Neural cell (in vitro differentiated cells): ENCODE results near the gene DGKD. TPM values are rescaled to one million over a fixed set of nuclear protein-coding genes. Genes with fewer than 3 reads are reported as not detected.

Experiments used
- H2AFZ ChIP-seq: fragments of 200-600, 300-800 bp; sonication (generic), shearing (Covaris generic); 2 replicates; pipeline ENCODE4 v1.6.0; 2014; ENCODE audit warnings: low read depth, mild to moderate bottlenecking, antibody characterized with exemption, low read length, moderate library complexity
- H3F3A ChIP-seq: fragments of 200-600 bp; shearing (Covaris generic); 2 replicates; pipeline ENCODE4 v1.6.1; 2016; ENCODE audit warnings: mild to moderate bottlenecking, moderate library complexity, mixed read lengths, antibody characterized with exemption, low read length; ENCODE audit not compliant: insufficient read depth, poor library complexity, severe bottlenecking
- H3K27ac ChIP-seq: fragments of 200-600, 300-800 bp; sonication (generic), shearing (Covaris generic); 2 replicates; pipeline ENCODE4 v1.5.1; 2014; ENCODE audit warnings: mild to moderate bottlenecking, low read length, moderate library complexity
- H3K27me3 ChIP-seq: fragments of 300-800, 200-600 bp; sonication (generic), shearing (Covaris generic); 2 replicates; pipeline ENCODE4 v1.6.0; 2014; ENCODE audit warnings: mild to moderate bottlenecking, low read depth, low read length, moderate library complexity; ENCODE audit not compliant: insufficient read depth
- H3K36me3 ChIP-seq: fragments of 300-800, 200-600 bp; sonication (generic), shearing (Covaris generic); 2 replicates; pipeline ENCODE4 v1.5.1; 2014; ENCODE audit warnings: mild to moderate bottlenecking, antibody characterized with exemption, low read length, moderate library complexity; ENCODE audit not compliant: insufficient read depth
- H3K4me2 ChIP-seq: fragments of 300-800, 200-600 bp; sonication (generic), shearing (Covaris generic); 2 replicates; pipeline ENCODE4 v1.6.0; 2014; ENCODE audit warnings: mild to moderate bottlenecking, low read length
- H3K4me3 ChIP-seq: fragments of 300-800, 200-600 bp; sonication (generic), shearing (Covaris generic); 2 replicates; pipeline ENCODE4 v1.5.1; 2014; ENCODE audit warnings: mild to moderate bottlenecking, low read length, moderate library complexity
- H3K79me2 ChIP-seq: fragments of 200-600 bp; shearing (Covaris generic); replicated peaks from 2 replicates; pipeline ENCODE4 v1.6.0; 2014; ENCODE audit warnings: mild to moderate bottlenecking, low read length, moderate library complexity; ENCODE audit not compliant: insufficient read depth
- H3K9ac ChIP-seq: fragments of 300-800, 200-600 bp; sonication (generic), shearing (Covaris generic); 2 replicates; pipeline ENCODE4 v1.6.1; 2016; ENCODE audit warnings: mild to moderate bottlenecking, low read length, mixed read lengths
- H3K9me2 ChIP-seq: fragments of 200-600 bp; shearing (Covaris generic); 2 replicates; pipeline ENCODE4 v1.6.1; 2016; ENCODE audit warnings: mild to moderate bottlenecking, low read length, mixed read lengths; ENCODE audit not compliant: insufficient read depth
- H3K9me3 ChIP-seq: fragments of 200-600, 300-800 bp; sonication (generic), shearing (Covaris generic); 2 replicates; pipeline ENCODE4 v1.6.1; 2016; ENCODE audit warnings: mild to moderate bottlenecking, mixed run types, low read length, moderate library complexity, mixed read lengths
- H4K20me1 ChIP-seq: fragments of 200-600 bp; shearing (Covaris generic); 2 replicates; pipeline ENCODE4 v1.6.1; 2016; ENCODE audit warnings: mild to moderate bottlenecking, mixed run types; ENCODE audit not compliant: insufficient read depth
- CTCF ChIP-seq: fragments of 450-650 bp; IDR thresholded peaks from 2 replicates; pipeline ENCODE4 v1.5.1; 2014; ENCODE audit warnings: antibody characterized with exemption, mild to moderate bottlenecking, moderate library complexity; ENCODE audit not compliant: poor library complexity, severe bottlenecking
- EP300 ChIP-seq: fragments of 450-650 bp; conservative IDR thresholded peaks from 2 replicates; pipeline ENCODE4 v1.6.1; 2014; ENCODE audit warnings: antibody characterized with exemption, mild to moderate bottlenecking, moderate library complexity; ENCODE audit not compliant: poor library complexity, severe bottlenecking
- EZH2 ChIP-seq: fragments of 200-600, 300-800 bp; shearing (Covaris generic), sonication (generic); IDR thresholded peaks from 2 replicates; pipeline ENCODE4 v1.6.1; 2014; ENCODE audit warnings: antibody characterized with exemption, low read length, borderline replicate concordance, mild to moderate bottlenecking; ENCODE audit not compliant: insufficient read depth, poor library complexity, severe bottlenecking
- MXI1 ChIP-seq: fragments of 450-650 bp; conservative IDR thresholded peaks from 2 replicates; pipeline ENCODE4 v1.6.1; 2014; ENCODE audit warnings: antibody characterized with exemption, mild to moderate bottlenecking; ENCODE audit not compliant: poor library complexity, severe bottlenecking
- POLR2AphosphoS5 ChIP-seq: IDR thresholded peaks from 2 replicates; pipeline ENCODE4 v1.6.1; 2012
- RAD21 ChIP-seq: fragments of 450-650 bp; conservative IDR thresholded peaks from 2 replicates; pipeline ENCODE4 v1.6.1; 2014; ENCODE audit warnings: antibody characterized with exemption, mild to moderate bottlenecking, moderate library complexity
- SMC3 ChIP-seq: fragments of 450-650 bp; conservative IDR thresholded peaks from 2 replicates; pipeline ENCODE4 v1.6.1; 2014; ENCODE audit warnings: antibody characterized with exemption, mild to moderate bottlenecking, moderate library complexity; ENCODE audit not compliant: poor library complexity
- TAF1 ChIP-seq: IDR thresholded peaks from 2 replicates; pipeline ENCODE4 v1.6.1; 2012; ENCODE audit warnings: low read depth
- polyA plus RNA-seq: library from polyadenylated mRNA; depleted of rRNA; stranded (reverse); fragments of >200 nt; gene quantifications from 2 replicates; pipeline ENCODE4 v1.2.3, GENCODE V29; 2014
- TF ChIP-seq, protein P1 (sequence below): IDR thresholded peaks from 2 replicates; pipeline ENCODE4 v1.6.1; 2012; ENCODE audit warnings: borderline replicate concordance

Gene DGKD
- polyA plus RNA-seq, 1 donor from 2014 or later = 36.4 TPM

GRCh38 chr2:233453916-233454315 is 99.6 kb downstream of the DGKD start:
- no peaks in the 10 kb centered on the region for H3K9me3 ChIP-seq
- H3K36me3 ChIP-seq = no peaks in the 10 kb centered on the region
- TF ChIP-seq EZH2 = no peak
- no peak for TF ChIP-seq RAD21
- TF ChIP-seq, protein P1, sequence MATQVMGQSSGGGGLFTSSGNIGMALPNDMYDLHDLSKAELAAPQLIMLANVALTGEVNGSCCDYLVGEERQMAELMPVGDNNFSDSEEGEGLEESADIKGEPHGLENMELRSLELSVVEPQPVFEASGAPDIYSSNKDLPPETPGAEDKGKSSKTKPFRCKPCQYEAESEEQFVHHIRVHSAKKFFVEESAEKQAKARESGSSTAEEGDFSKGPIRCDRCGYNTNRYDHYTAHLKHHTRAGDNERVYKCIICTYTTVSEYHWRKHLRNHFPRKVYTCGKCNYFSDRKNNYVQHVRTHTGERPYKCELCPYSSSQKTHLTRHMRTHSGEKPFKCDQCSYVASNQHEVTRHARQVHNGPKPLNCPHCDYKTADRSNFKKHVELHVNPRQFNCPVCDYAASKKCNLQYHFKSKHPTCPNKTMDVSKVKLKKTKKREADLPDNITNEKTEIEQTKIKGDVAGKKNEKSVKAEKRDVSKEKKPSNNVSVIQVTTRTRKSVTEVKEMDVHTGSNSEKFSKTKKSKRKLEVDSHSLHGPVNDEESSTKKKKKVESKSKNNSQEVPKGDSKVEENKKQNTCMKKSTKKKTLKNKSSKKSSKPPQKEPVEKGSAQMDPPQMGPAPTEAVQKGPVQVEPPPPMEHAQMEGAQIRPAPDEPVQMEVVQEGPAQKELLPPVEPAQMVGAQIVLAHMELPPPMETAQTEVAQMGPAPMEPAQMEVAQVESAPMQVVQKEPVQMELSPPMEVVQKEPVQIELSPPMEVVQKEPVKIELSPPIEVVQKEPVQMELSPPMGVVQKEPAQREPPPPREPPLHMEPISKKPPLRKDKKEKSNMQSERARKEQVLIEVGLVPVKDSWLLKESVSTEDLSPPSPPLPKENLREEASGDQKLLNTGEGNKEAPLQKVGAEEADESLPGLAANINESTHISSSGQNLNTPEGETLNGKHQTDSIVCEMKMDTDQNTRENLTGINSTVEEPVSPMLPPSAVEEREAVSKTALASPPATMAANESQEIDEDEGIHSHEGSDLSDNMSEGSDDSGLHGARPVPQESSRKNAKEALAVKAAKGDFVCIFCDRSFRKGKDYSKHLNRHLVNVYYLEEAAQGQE = no peak
- no peak for TF ChIP-seq EP300
- no peak for TF ChIP-seq SMC3
- no peak for TF ChIP-seq MXI1
- no peak for TF ChIP-seq POLR2AphosphoS5
- no peak for TF ChIP-seq TAF1
- no peak overlapping the region for H3K4me2 ChIP-seq
- H3K9ac ChIP-seq = no peak overlapping the region
- no peak overlapping the region for H2AFZ ChIP-seq
- no peak overlapping the region for H3K27ac ChIP-seq
- no peaks in the 10 kb centered on the region for H3K79me2 ChIP-seq
- H4K20me1 ChIP-seq = no peaks in the 10 kb centered on the region
- no peaks in the 10 kb centered on the region for H3F3A ChIP-seq
- no peaks in the 10 kb centered on the region for H3K27me3 ChIP-seq
- H3K4me3 ChIP-seq = no peak overlapping the region
- H3K9me2 ChIP-seq = no peaks in the 10 kb centered on the region

DNA sequence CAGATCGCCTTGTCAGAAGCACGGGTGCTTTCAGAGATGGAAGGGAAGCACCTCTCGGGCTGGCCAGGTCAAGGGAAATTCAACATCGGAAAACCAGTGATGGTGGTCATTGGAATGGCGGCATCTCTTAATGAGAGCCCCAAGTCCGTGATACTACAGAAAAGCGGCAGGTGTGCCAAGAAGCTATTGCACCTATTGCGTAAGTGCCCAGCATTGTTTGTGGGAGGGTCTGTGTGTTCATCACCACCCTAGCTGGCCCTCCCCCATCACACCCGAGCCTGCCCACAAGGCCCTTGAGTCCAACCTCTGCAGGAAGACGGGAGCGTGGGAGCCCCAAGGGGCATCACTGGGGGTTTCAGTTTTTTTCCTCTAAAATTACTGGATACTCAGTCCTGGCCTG is 100.7 kb downstream of the DGKD start:
- H2AFZ ChIP-seq = no peak overlapping the region
- H3K36me3 ChIP-seq = no peaks in the 10 kb centered on the region
- no peaks in the 10 kb centered on the region for H3K9me3 ChIP-seq
- no peak for TF ChIP-seq POLR2AphosphoS5
- TF ChIP-seq EZH2 = no peak
- TF ChIP-seq RAD21 = no peak
- no peak overlapping the region for H3K9ac ChIP-seq
- H4K20me1 ChIP-seq = no peaks in the 10 kb centered on the region
- H3K4me2 ChIP-seq = no peak overlapping the region
- no peaks in the 10 kb centered on the region for H3K79me2 ChIP-seq
- H3K4me3 ChIP-seq = no peak overlapping the region
- no peaks in the 10 kb centered on the region for H3F3A ChIP-seq
- no peaks in the 10 kb centered on the region for H3K9me2 ChIP-seq
- no peak overlapping the region for H3K27ac ChIP-seq
- no peaks in the 10 kb centered on the region for H3K27me3 ChIP-seq

DNA sequence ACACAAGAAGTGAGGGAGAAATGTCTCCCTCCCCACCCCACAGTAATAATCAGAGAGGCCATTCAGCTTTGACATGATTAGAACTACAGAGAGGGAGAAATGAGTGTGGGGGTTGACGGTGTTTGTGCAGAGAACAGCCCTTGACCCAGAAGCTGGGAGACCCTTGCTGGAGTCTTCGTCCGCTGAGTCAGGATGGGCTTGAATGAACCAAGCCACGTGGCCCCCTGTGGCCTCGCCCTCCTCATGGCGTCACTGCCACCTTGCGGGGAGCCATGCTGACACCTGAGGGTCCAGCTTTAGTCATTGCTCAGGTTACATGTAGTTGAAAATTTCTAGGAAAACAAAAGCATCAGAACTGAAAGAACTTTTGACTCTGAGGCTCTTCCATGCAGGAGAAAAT is 101.2 kb downstream of the DGKD start:
- H3K79me2 ChIP-seq = no peaks in the 10 kb centered on the region
- H3K36me3 ChIP-seq = no peaks in the 10 kb centered on the region
- H3F3A ChIP-seq = no peaks in the 10 kb centered on the region
- H3K4me2 ChIP-seq = no peak overlapping the region
- TF ChIP-seq EP300 (no peak), EZH2 (no peak), RAD21 (no peak), POLR2AphosphoS5 (no peak), MXI1 (no peak), CTCF (no peak), TAF1 (no peak), SMC3 (no peak)
- TF ChIP-seq, protein P1 = no peak
- no peaks in the 10 kb centered on the region for H4K20me1 ChIP-seq
- H3K27ac ChIP-seq = no peak overlapping the region
- no peaks in the 10 kb centered on the region for H3K9me2 ChIP-seq
- H3K4me3 ChIP-seq = no peak overlapping the region
- H2AFZ ChIP-seq = no peak overlapping the region
- H3K27me3 ChIP-seq = no peaks in the 10 kb centered on the region
- no peak overlapping the region for H3K9ac ChIP-seq
- no peaks in the 10 kb centered on the region for H3K9me3 ChIP-seq
